Measurements from ENCODE around the gene ZNF407.
A peak's percentile ranks its signal among the peaks of the same experiment; 100 is the strongest.

DNA sequence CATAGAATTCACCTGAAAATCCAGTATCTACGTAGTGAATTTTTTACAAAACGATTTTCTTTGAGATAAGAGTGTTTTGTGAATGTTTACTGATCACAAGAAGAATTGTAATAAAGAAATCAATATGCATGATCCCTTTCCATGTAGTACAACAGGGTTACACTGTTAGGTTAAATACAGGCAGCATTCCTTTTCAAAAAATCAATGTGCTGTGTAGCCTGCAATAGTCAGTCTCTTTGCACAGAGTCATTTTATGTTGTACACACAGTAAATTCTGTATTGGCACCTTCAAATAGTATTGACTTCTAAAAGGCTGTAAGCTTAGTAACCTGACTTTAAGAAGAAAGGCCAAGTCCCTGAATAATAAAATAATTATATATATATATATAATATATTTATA lies 63.3 kb downstream of the ZNF407 start:
- TF ChIP-seq POLR2AphosphoS5 (IDR thresholded peaks at IDR 0.05; ENCODE audit: low read depth, low read length): no peak
- TF ChIP-seq, protein P1, sequence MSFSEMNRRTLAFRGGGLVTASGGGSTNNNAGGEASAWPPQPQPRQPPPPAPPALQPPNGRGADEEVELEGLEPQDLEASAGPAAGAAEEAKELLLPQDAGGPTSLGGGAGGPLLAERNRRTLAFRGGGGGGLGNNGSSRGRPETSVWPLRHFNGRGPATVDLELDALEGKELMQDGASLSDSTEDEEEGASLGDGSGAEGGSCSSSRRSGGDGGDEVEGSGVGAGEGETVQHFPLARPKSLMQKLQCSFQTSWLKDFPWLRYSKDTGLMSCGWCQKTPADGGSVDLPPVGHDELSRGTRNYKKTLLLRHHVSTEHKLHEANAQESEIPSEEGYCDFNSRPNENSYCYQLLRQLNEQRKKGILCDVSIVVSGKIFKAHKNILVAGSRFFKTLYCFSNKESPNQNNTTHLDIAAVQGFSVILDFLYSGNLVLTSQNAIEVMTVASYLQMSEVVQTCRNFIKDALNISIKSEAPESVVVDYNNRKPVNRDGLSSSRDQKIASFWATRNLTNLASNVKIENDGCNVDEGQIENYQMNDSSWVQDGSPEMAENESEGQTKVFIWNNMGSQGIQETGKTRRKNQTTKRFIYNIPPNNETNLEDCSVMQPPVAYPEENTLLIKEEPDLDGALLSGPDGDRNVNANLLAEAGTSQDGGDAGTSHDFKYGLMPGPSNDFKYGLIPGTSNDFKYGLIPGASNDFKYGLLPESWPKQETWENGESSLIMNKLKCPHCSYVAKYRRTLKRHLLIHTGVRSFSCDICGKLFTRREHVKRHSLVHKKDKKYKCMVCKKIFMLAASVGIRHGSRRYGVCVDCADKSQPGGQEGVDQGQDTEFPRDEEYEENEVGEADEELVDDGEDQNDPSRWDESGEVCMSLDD (CRISPR knock-in tag; IDR thresholded peaks at IDR 0.05; ENCODE audit: borderline replicate concordance): no peak
- TF ChIP-seq CHD2 (IDR thresholded peaks at IDR 0.05; ENCODE audit: low read depth, low read length): no peak
- no peak for TF ChIP-seq ZNF431 (CRISPR knock-in tag; IDR thresholded peaks at IDR 0.05; ENCODE audit: borderline replicate concordance, low read depth)
- no peak for TF ChIP-seq ZNF383 (CRISPR knock-in tag; IDR thresholded peaks at IDR 0.05; ENCODE audit: borderline replicate concordance)
- no peak for TF ChIP-seq ZKSCAN8 (CRISPR knock-in tag; IDR thresholded peaks at IDR 0.05; ENCODE audit: borderline replicate concordance)
- TF ChIP-seq MAFG (CRISPR knock-in tag; IDR thresholded peaks at IDR 0.05): no peak
- no peak for TF ChIP-seq SIN3A (IDR thresholded peaks at IDR 0.05; ENCODE audit: borderline replicate concordance, low read depth, low read length)
- TF ChIP-seq SALL2 (CRISPR knock-in tag; IDR thresholded peaks at IDR 0.05): no peak
- TF ChIP-seq CREB1 (IDR thresholded peaks at IDR 0.05): no peak
- TF ChIP-seq CREB1 (CRISPR knock-in tag; IDR thresholded peaks at IDR 0.05): no peak
- TF ChIP-seq, protein P2, sequence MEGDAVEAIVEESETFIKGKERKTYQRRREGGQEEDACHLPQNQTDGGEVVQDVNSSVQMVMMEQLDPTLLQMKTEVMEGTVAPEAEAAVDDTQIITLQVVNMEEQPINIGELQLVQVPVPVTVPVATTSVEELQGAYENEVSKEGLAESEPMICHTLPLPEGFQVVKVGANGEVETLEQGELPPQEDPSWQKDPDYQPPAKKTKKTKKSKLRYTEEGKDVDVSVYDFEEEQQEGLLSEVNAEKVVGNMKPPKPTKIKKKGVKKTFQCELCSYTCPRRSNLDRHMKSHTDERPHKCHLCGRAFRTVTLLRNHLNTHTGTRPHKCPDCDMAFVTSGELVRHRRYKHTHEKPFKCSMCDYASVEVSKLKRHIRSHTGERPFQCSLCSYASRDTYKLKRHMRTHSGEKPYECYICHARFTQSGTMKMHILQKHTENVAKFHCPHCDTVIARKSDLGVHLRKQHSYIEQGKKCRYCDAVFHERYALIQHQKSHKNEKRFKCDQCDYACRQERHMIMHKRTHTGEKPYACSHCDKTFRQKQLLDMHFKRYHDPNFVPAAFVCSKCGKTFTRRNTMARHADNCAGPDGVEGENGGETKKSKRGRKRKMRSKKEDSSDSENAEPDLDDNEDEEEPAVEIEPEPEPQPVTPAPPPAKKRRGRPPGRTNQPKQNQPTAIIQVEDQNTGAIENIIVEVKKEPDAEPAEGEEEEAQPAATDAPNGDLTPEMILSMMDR (CRISPR knock-in tag; IDR thresholded peaks at IDR 0.05): no peak
- TF ChIP-seq, protein P3, sequence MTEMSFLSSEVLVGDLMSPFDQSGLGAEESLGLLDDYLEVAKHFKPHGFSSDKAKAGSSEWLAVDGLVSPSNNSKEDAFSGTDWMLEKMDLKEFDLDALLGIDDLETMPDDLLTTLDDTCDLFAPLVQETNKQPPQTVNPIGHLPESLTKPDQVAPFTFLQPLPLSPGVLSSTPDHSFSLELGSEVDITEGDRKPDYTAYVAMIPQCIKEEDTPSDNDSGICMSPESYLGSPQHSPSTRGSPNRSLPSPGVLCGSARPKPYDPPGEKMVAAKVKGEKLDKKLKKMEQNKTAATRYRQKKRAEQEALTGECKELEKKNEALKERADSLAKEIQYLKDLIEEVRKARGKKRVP (CRISPR knock-in tag; IDR thresholded peaks at IDR 0.05): no peak
- TF ChIP-seq EP300 (IDR thresholded peaks at IDR 0.05; ENCODE audit: low read depth in 2 of 2, low read length in 2 of 2): 0 out of 4 replicates have a peak, but pooled peaks of 1 of the 2 experiments have one; percentile 10
- TF ChIP-seq EP300 (CRISPR knock-in tag; IDR thresholded peaks at IDR 0.05; ENCODE audit: borderline replicate concordance): no peak
- TF ChIP-seq RAD21 (CRISPR knock-in tag; IDR thresholded peaks at IDR 0.05): no peak
